H9 (cell line): Measurements from ENCODE around the gene SLC12A5. TPM values are rescaled to one million over a fixed set of nuclear protein-coding genes. Genes with fewer than 3 reads are reported as not detected.

Source experiments
- DNase-seq: peaks from one replicate; pipeline ENCODE4 v3.0.0-alpha.2; 2017
- H2AFZ ChIP-seq: one replicate; pipeline ENCODE4 v1.6.1; 2013; ENCODE audit warnings: mild to moderate bottlenecking, low read length, control low read depth, moderate library complexity
- H2AK5ac ChIP-seq: 2 replicates; pipeline ENCODE4 v1.6.1; 2013; ENCODE audit warnings: low read length, control low read depth, mixed read lengths; ENCODE audit not compliant: insufficient read length
- H2BK120ac ChIP-seq: one replicate; pipeline ENCODE4 v1.6.1; 2013; ENCODE audit warnings: low read depth, mild to moderate bottlenecking, low read length, control low read depth, inconsistent platforms; ENCODE audit not compliant: poor library complexity, severe bottlenecking
- H2BK12ac ChIP-seq: 2 replicates; pipeline ENCODE4 v1.6.1; 2013; ENCODE audit warnings: low read length, control low read depth, mixed read lengths, low read depth; ENCODE audit not compliant: insufficient read length
- H2BK15ac ChIP-seq: 2 replicates; pipeline ENCODE4 v1.6.1; 2013; ENCODE audit warnings: low read depth, low read length, control low read depth
- H2BK20ac ChIP-seq: one replicate; pipeline ENCODE4 v1.6.1; 2013; ENCODE audit warnings: low read depth, mild to moderate bottlenecking, low read length, control low read depth, inconsistent platforms; ENCODE audit not compliant: poor library complexity, severe bottlenecking
- H2BK5ac ChIP-seq: 2 replicates; pipeline ENCODE4 v1.6.1; 2013; ENCODE audit warnings: low read length, control low read depth, mixed read lengths; ENCODE audit not compliant: insufficient read length
- H3K14ac ChIP-seq: 2 replicates; pipeline ENCODE4 v1.6.1; 2013; ENCODE audit warnings: low read length, control low read depth; ENCODE audit not compliant: insufficient read depth
- H3K18ac ChIP-seq: 2 replicates; pipeline ENCODE4 v1.6.1; 2013; ENCODE audit warnings: low read depth, mild to moderate bottlenecking, mixed read lengths, low read length, control low read depth; ENCODE audit not compliant: insufficient read length
- H3K23ac ChIP-seq: 2 replicates; pipeline ENCODE4 v1.6.1; 2013; ENCODE audit warnings: low read length, control low read depth, mixed read lengths, low read depth; ENCODE audit not compliant: insufficient read length
- H3K23me2 ChIP-seq: 2 replicates; pipeline ENCODE4 v1.6.1; 2013; ENCODE audit warnings: low read depth, mild to moderate bottlenecking, mixed read lengths, low read length, control low read depth; ENCODE audit not compliant: insufficient read length, poor library complexity, severe bottlenecking
- H3K27ac ChIP-seq: 2 replicates; pipeline ENCODE4 v1.5.1; 2013; ENCODE audit warnings: low read length, control low read depth, mixed read lengths, low read depth; ENCODE audit not compliant: insufficient read length
- H3K27me3 ChIP-seq: 2 replicates; pipeline ENCODE4 v1.6.1; 2013; ENCODE audit warnings: low read length, control low read depth, inconsistent platforms; ENCODE audit not compliant: insufficient read depth
- H3K4ac ChIP-seq: 2 replicates; pipeline ENCODE4 v1.6.1; 2013; ENCODE audit warnings: low read depth, mild to moderate bottlenecking, control low read depth, inconsistent platforms, low read length, moderate library complexity
- H3K4me1 ChIP-seq: 2 replicates; pipeline ENCODE4 v1.6.1; 2013; ENCODE audit warnings: low read length, control low read depth, inconsistent platforms; ENCODE audit not compliant: insufficient read depth
- H3K4me2 ChIP-seq: 2 replicates; pipeline ENCODE4 v1.6.1; 2013; ENCODE audit warnings: low read length, control low read depth, mixed read lengths; ENCODE audit not compliant: insufficient read length, insufficient read depth
- H3K56ac ChIP-seq: 2 replicates; pipeline ENCODE4 v1.6.1; 2013; ENCODE audit warnings: low read depth, mild to moderate bottlenecking, mixed read lengths, low read length, control low read depth; ENCODE audit not compliant: insufficient read length
- H3K79me1 ChIP-seq: 2 replicates; pipeline ENCODE4 v1.6.1; 2013; ENCODE audit warnings: low read depth, mild to moderate bottlenecking, moderate library complexity, low read length, control low read depth, inconsistent platforms; ENCODE audit not compliant: insufficient read depth, poor library complexity, severe bottlenecking
- H3K79me2 ChIP-seq: 2 replicates; pipeline ENCODE4 v1.6.1; 2013; ENCODE audit warnings: low read length, control low read depth, inconsistent platforms; ENCODE audit not compliant: insufficient read depth
- H3K9ac ChIP-seq: 2 replicates; pipeline ENCODE4 v1.6.1; 2013; ENCODE audit warnings: low read length, control low read depth, mixed read lengths; ENCODE audit not compliant: insufficient read length; ENCODE audit errors: extremely low read depth
- H3K9me3 ChIP-seq: one replicate; pipeline ENCODE4 v1.6.1; 2013; ENCODE audit warnings: low read depth, low read length, inconsistent platforms; ENCODE audit not compliant: control insufficient read depth
- H3T11ph ChIP-seq: one replicate; pipeline ENCODE4 v1.6.1; 2013; ENCODE audit warnings: mild to moderate bottlenecking, low read length, control low read depth, inconsistent platforms
- H4K20me1 ChIP-seq: one replicate; pipeline ENCODE4 v1.6.1; 2013; ENCODE audit not compliant: control insufficient read depth, insufficient read length, insufficient read depth
- H4K5ac ChIP-seq: 2 replicates; pipeline ENCODE4 v1.6.1; 2013; ENCODE audit warnings: low read depth, mild to moderate bottlenecking, mixed read lengths, low read length, control low read depth; ENCODE audit not compliant: insufficient read length
- H4K8ac ChIP-seq: replicated peaks from 2 replicates; pipeline ENCODE4 v1.6.1; 2013; ENCODE audit warnings: low read length, control low read depth, mixed read lengths, low read depth; ENCODE audit not compliant: insufficient read length
- H4K91ac ChIP-seq: 2 replicates; pipeline ENCODE4 v1.6.1; 2013; ENCODE audit warnings: low read depth, mild to moderate bottlenecking, moderate library complexity, mixed read lengths, low read length, control low read depth; ENCODE audit not compliant: insufficient read length
- H3K27ac Mint-ChIP-seq, 3 experiments: 2 replicates in 2 of 3; 3 replicates in 1 of 3; pipeline ENCODE4 v1.8.0; 2020 to 2021; ENCODE audit warnings: mixed read lengths in 3 of 3, mild to moderate bottlenecking in 1 of 3, moderate library complexity in 1 of 3
- H3K27me3 Mint-ChIP-seq: 2 replicates; pipeline ENCODE4 v1.8.0; 2021; ENCODE audit warnings: low read depth, mild to moderate bottlenecking, moderate library complexity, mixed read lengths
- H3K36me3 Mint-ChIP-seq, 3 experiments: 2 replicates in 2 of 3; 3 replicates in 1 of 3; pipeline ENCODE4 v1.8.0; 2020 to 2021; ENCODE audit warnings: low read depth in 3 of 3, mixed read lengths in 3 of 3; ENCODE audit not compliant: insufficient read depth in 1 of 3
- H3K4me1 Mint-ChIP-seq, 2 experiments: 2 replicates each; pipeline ENCODE4 v1.8.0; 2020; ENCODE audit warnings: mixed read lengths in 2 of 2
- H3K4me3 Mint-ChIP-seq, 2 experiments: 2 replicates in 1 of 2; 3 replicates in 1 of 2; pipeline ENCODE4 v1.8.0; 2020 to 2021; ENCODE audit warnings: mild to moderate bottlenecking in 2 of 2, mixed read lengths in 2 of 2, moderate library complexity in 1 of 2
- H3K9me3 Mint-ChIP-seq, 2 experiments: 2 replicates in 1 of 2; 3 replicates in 1 of 2; pipeline ENCODE4 v1.8.0; 2020; ENCODE audit warnings: mild to moderate bottlenecking in 2 of 2, mixed read lengths in 2 of 2, moderate library complexity in 1 of 2
- CTCF ChIP-seq: fragments of 200-600 bp; sonication (generic); conservative IDR thresholded peaks from 3 replicates; pipeline ENCODE4 v1.8.0; 2021; ENCODE audit warnings: antibody characterized with exemption, mild to moderate bottlenecking
- WGBS: extraction: QIAGEN DNeasy Blood & Tissue Kit; methylation state at CpG from one replicate; pipeline ENCODE4 v1.1.7; 2013; ENCODE audit warnings: missing lambda C conversion rate, low lambda C conversion rate, mixed read lengths; ENCODE audit not compliant: insufficient read length; ENCODE audit errors: extremely low coverage; 5-methylcytosine and 5-hydroxymethylcytosine counted together
- total RNA-seq: library from RNA; stranded (reverse); gene quantifications from 2 replicates; pipeline ENCODE4 v1.2.1, GENCODE V29; 2021

The SLC12A5 gene
- total RNA-seq, 1 experiment from 2014 or later: 8.7 TPM

DNA sequence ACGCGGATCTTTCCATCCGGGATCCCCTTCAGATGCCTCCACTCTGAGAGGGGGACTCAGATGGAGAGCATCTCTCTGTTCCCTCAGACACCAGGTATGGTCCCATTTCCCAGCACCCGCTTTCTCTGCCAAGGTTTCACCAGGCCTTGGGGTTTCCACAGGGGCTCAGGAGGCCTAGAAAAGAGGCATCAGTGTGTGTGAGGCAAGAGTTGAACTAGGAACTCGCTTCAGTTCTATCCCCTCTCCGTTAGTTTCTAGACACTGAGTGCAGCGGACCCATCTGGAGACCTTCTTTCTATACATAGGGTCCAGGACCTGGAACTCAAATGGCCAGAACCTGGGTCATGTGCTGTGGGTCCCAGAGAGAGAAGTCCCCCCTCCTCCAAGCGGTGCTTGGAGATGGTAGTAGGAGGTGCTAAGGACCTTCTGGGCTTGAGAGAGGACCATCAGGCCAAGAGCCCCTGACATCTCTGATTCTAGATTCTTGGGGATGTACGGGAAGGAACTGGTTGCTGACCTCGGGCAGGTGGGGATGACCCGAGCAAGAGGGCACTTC, 2.1 kb downstream of the SLC12A5 start:
- TF ChIP-seq CTCF: no peak
- Histone ChIP-seq H3K79me1 (no peaks in the 10 kb centered on the region), H2BK15ac (no peak overlapping the region), H3K18ac (no peak overlapping the region), H3K79me2 (no peaks in the 10 kb centered on the region), H2AFZ (no peak overlapping the region), H4K91ac (no peak overlapping the region), H3T11ph (no peak overlapping the region), H3K4ac (no peak overlapping the region), H2BK5ac (no peak overlapping the region), H3K23ac (no peak overlapping the region), H3K9ac (no peak overlapping the region), H3K56ac (no peak overlapping the region), H3K9me3 (no peaks in the 10 kb centered on the region), H3K4me2 (peak overlapping the region; percentile 69), H4K8ac (no peak overlapping the region), H3K27me3 (peaks cover 71% of the 10 kb centered on the region), H4K20me1 (no peaks in the 10 kb centered on the region), H4K5ac (no peak overlapping the region), H3K14ac (no peak overlapping the region), H2BK20ac (no peak overlapping the region), H3K4me1 (no peaks in the 10 kb centered on the region), H2BK120ac (no peak overlapping the region), H3K23me2 (peaks cover 4% of the 10 kb centered on the region), H3K27ac (no peak overlapping the region), H2BK12ac (no peak overlapping the region), H2AK5ac (no peak overlapping the region)
- Mint-ChIP-seq H3K9me3 (peaks cover 0 to 3% of the 10 kb centered on the region in 2 experiments; a peak in 2 of 5 replicates), H3K4me1 (peaks cover 0 to 28% of the 10 kb centered on the region in 2 experiments; a peak in 3 of 4 replicates), H3K36me3 (no peaks in the 10 kb centered on the region), H3K27ac (no peak overlapping the region), H3K27me3 (peaks cover 99% of the 10 kb centered on the region), H3K4me3 (peak overlapping the region; percentile 14 to 59; a peak in 1 of 5 replicates)
- DNase-seq: no peak
- WGBS: no CpG with 5 or more reads among the region's 11 CpGs
